HS-5 (cell line): ENCODE measurements around the gene SDC1.

Experiments used
- DNase-seq: peaks from one replicate; pipeline ENCODE4 v3.0.0-alpha.2; 2012; ENCODE audit warnings: low read depth

SDC1 gene

DNA sequence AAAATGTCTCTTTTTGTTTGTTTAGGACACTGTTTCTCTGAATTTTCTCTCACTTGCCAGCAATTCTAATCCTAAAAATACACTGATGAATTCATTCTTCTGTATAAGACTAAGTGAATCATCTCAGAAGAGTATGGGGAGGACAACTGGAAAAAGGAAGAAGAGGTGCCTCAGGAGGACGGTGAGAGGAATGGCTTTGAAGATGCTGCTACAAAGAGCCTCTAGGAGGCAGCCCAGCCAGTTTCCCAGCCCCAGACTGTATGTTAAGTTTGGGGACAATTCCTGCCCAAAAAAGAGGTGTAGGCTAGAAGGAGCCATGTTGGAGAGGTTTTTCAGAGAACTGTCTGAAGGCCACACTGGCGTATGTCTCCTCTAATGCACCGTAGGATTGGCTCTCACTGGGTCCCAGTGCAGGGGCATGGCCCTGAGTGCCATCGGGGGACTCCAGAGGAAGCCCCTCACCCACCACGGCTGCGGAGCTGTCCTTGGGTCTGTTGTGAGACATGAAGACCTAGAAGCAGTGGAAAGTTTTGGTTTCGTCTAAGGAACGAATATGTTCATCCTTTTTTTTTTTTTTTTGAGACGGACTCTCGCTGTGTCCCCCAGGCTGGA is 3.1 kb upstream of the SDC1 start:
- no peak for DNase-seq

GRCh38 chr2:20226152-20226545 is 1.2 kb upstream of the SDC1 start:
- DNase-seq: no peak

DNA sequence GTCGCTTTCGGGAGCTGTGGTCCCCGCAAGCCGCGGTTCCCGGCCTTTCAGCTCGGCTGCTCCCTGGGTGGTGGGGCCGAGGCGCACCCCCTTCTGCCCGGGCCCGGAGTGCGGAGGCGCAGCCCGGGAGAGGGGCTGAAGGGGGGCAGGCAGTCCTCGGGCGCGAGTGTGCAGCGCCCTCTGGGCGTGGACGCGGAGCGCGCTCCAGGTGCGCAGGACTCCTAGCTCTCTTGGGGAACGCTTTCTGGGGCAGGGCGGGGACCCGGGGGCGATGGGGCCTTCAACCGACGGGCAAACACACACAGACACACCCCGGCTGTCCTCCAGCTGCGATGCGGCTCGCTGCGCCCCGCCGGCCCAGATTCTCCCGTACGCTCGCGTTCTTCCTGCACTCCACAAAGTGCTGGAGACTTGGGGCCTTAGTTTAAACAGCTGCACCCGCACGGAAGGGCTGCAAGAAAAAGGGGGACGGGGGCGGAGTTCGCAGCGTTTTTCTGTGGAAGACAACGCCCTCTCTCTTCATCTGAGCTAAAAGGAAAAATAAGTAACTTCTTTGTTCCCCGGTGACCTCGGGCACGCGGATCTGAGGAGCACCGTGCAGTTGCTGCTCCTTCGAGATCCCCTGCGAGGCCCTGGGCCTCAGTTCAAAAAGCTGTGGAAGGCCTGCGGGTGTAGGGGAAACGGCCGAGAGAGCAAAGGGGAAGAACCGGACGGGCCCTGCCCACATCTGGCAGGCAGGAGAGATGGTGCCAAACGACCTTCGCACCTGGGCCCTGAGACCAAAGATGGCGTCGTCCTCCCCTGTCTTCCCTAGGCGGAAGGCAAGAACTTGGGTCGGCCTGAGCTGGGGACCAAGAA is 593 bp upstream of the SDC1 start:
- no peak for DNase-seq

DNA sequence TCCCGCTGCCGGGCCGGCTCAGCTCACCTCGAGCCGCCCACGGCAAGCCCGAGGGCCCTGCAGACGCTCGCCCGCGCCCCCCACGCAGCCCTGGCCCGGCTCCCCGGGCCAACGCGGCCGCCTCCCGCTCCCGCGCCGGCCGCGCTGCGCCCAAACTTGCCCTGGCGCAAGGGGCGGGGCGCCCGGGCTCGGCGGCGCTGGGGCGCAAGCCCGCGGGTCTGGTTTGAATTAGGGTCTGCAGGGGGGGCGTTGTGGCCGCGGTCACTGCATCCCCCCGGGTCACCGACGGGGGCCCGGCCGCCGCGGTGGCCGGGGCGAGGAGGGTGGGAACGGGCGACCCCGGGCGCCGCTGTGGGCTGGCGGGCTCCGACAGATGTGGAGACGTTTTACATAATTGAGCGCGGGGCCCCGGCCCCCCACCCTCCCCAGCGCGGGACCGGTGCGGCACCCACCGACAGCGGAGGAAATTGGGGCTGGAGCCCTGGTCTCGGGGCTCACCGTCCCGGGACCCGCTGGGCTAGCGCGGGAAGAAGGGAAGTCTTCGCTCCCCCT is 690 bp downstream of the SDC1 start:
- no peak for DNase-seq

- no peak for DNase-seq
Measured at GRCh38 chr2:20223407-20224163, 1.3 kb downstream of the SDC1 start.

DNA sequence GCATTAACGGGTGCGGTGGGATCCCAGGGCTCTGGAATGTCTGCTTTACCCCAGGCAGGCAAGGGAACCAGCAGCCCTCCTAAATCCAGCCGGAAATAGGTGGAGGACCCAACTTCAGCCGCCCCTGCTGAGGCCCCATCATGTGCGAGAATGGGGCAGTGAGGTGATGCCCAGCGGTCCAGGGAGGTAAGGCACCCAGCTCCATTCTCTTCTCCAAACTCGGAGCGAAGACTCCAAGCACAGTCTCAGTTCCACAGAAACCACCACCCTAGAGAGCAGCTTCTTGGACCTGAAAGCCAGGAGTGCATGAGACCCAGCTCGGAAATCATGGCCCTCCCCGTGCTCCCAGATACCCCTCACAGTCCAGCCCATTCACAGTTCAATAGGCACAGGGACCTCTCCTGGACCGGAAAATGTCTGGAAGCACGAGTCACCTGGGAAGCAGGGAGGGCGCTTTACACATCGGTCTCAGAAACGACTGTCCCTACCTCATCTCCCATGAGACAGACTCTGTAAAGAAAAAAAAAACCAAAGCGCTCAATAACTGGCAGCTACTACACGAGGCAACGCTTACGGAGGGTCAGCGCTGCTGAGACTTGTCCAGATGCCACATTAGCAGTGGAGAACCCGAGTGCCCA is 2.0 kb downstream of the SDC1 start:
- no peak for DNase-seq

DNA sequence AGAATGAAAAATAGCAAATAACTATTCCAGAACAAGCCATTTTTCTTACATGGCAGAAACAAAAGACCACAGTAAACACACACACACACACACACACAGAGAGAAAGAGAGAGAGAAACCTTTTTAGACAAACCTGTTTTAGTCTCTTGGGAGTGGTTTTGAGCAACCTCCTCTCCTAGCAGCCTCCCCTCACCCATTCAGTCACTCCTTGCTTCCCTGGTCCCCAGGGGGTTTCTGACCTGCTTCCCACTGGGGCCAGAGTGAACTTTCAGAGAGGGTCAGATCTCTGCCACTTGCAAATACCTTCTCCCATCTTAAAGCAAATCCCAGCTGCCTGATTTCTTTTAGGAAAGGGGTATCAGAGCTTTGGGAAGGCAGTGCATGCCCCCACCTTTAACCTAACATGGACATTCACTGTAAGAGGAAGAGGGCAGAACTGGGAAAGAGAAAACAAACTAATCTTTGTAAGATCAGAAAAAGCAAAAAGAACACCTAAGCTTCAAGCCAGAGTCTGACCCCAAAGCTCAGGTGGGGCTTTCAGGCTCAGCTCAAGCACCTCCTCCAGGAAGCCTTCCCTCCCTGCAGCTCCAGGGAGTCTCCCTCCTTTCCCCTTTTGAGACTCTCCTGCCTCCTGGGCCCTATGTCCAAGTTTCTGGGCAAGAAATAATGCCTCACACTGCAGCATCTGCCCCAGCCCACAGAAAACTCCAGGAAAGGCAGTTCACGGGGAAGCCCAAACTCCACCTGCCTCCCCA is 2.7 kb downstream of the SDC1 start:
- no peak for DNase-seq

GRCh38 chr2:20221555-20221973 is 3.4 kb downstream of the SDC1 start:
- DNase-seq: peak; percentile 74

- no peak for DNase-seq
Measured at GRCh38 chr2:20220806-20221554, 4.0 kb downstream of the SDC1 start.

DNA sequence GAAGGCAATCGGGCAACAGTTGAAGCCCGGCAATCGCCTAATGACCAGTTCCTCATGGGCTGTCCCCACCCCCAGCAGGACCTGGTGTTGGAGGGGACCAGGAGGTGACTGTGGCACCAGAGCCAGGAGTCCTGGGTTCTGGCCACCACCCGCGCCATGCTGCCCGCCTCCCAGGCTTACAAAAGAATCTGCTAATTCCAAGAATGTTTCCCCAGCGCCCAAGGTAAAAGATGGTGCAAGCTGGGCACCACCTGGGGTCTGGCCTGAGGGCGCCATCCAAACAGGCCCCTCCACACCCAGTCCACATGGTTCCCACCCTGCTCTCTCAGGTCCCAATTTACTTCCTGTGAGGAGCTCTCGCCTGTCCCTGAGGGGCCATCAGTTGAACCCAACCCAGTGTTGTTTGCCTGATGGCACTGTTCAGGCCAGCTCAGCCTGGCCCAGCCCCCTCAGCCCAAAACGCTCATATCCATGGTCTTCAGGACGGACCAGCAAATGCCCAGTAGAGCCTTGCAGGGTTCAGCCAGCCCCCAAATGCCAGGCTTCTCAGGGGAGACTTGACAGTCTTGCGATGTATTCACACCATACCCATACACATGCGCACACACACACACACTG is 5.1 kb downstream of the SDC1 start:
- no peak for DNase-seq

DNA sequence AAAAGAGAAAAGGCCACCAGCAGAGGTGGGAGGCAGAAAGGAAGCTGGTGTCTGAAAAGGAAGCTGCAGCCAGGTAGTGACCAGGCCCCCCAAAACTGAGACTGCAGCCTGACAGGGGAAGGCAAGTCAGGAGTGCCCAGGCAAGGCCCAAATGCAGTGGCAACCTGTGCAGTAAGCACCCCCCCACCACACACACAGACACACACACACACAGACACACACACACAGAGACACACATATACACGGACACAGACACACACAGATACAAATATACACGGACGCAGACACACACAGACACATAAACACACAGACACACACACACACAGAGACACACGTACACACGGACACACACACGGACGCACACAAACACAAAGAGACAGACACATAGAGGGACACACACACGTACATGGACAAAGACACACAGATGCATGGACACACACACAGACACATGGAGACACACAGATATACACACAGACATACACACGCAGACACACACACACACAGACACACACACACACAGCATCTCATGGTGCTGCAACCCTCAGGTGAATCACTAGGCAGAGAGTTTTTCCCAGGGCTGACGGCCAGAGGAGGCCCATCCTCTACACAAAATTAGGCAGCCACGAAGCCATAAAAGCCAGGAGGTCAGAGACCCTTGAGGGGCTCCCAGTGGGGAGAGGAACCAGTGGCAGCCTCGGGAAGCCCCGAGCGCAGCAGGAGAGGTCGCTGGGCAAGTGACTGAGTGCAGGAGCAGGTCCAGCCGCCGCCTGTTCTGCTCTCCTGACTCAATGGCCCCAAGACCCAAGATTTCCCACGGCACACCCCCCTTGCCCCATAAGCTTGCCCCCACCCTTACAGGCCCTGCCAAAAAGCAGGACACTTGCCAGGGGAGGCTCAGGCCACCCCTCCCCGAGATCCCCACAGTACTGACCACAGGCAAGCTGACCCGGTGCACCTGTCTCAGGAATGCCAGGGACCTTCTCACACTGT is 6.3 kb downstream of the SDC1 start:
- no peak for DNase-seq

- DNase-seq: no peak
Measured at GRCh38 chr2:20217041-20217970, 7.6 kb downstream of the SDC1 start.

- DNase-seq: no peak
Measured at GRCh38 chr2:20216130-20217025, 8.6 kb downstream of the SDC1 start.

DNA sequence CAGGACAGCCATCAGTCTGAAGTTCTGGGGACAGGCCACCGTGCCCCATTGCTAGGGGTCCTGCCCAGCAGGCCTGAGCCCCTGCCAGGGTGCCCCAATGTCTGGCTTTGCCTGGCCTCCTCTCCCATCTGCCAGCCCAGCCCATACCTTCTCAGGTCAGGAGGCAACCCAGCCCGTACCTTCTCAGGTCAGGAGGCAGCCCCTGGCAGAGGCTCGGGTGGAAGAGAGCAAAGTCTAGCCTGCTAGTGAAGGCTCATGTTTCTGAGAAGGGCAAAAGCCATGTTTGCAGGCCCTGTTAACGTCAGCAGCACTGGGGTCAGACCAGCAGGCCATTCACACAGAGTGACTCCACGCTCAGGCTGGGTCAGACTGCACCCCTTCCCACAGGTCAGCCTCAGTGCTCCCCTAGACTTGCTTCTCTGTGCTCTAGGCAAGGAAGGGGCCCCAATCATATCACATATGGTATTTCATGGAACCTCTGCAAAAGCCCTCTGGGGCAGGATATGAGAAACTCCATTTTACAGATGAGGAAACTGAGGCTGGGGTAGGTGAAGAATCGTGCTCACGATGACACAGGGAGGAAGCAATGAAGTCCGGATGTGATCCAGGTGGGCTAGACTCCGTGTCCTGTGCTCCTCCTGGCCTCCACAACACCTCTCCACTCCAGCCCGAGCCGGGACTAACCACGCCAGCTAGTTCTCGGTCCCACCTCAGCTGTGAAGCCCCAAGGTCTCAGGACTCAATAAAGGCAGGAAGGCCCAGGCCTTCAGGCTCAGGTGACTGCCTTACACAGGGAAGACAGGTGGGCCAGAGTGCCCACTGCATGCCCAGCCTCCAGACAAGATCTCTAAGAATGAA is 9.5 kb downstream of the SDC1 start:
- DNase-seq: no peak

- no peak for DNase-seq
Measured at GRCh38 chr2:20214566-20215182, 10.3 kb downstream of the SDC1 start.
